HCT116 (cell line): ENCODE data around the gene LAMA4.

Source experiments
- ATF3 ChIP-seq: IDR thresholded peaks from 2 replicates; pipeline ENCODE4 v1.6.1; 2012
- REST ChIP-seq: IDR thresholded peaks from 2 replicates; pipeline ENCODE4 v1.6.1; 2012; ENCODE audit warnings: low read depth

GRCh38 chr6:112207776-112208175, 46.6 kb downstream of the LAMA4 start:
- TF ChIP-seq REST (no peak), ATF3 (no peak)
